Measurements from ENCODE around the gene PI4KB.
"Not testable (repeated sequence)": the region's sequence is repeated elsewhere in the genome, so short reads cannot be mapped to it uniquely, and the experiment has no call there.

The PI4KB gene

GRCh38 chr1:151281225-151281968 lies 45.8 kb downstream of the PI4KB start:
- peak; percentile 96 for DNase-seq (ENCODE audit: low read depth, low spot score)

- DNase-seq (ENCODE audit: low read depth, low spot score): no peak
These were observed 50.0 kb downstream of the PI4KB start for GRCh38 chr1:151277249-151277648.

GRCh38 chr1:151275341-151275740 lies 51.9 kb downstream of the PI4KB start:
- not testable (repeated sequence) for DNase-seq (ENCODE audit: low read depth, low spot score)

- DNase-seq (ENCODE audit: low read depth, low spot score): no peak
These were observed 53.2 kb downstream of the PI4KB start for GRCh38 chr1:151273924-151274466.

GRCh38 chr1:151267760-151268159 lies 59.5 kb downstream of the PI4KB start:
- DNase-seq (ENCODE audit: low read depth, low spot score): no peak

GRCh38 chr1:151266821-151267220 lies 60.4 kb downstream of the PI4KB start:
- DNase-seq (ENCODE audit: low read depth, low spot score): no peak

GRCh38 chr1:151266315-151266714 lies 60.9 kb downstream of the PI4KB start:
- no peak for DNase-seq (ENCODE audit: low read depth, low spot score)

GRCh38 chr1:151265446-151266236 lies 61.6 kb downstream of the PI4KB start:
- DNase-seq (ENCODE audit: low read depth, low spot score): no peak

GRCh38 chr1:151259351-151259750 lies 67.9 kb downstream of the PI4KB start:
- DNase-seq (ENCODE audit: low read depth, low spot score): no peak

- no peak for DNase-seq (ENCODE audit: low read depth, low spot score)
These were observed 71.8 kb downstream of the PI4KB start for GRCh38 chr1:151255381-151255780.

GRCh38 chr1:151254217-151255213 lies 72.7 kb downstream of the PI4KB start, which contains the start of gene PSMD4:
PSMD4 (plus strand) TSS chr1:151254734; CDS start chr1:151254783, 49 bp downstream.
- peak; percentile 90 for DNase-seq (ENCODE audit: low read depth, low spot score)

GRCh38 chr1:151251656-151252470 lies 75.4 kb downstream of the PI4KB start:
- peak; percentile 22 for DNase-seq (ENCODE audit: low read depth, low spot score)

GRCh38 chr1:151246786-151247185 lies 80.4 kb downstream of the PI4KB start:
- no peak for DNase-seq (ENCODE audit: low read depth, low spot score)

GRCh38 chr1:151243683-151244216 lies 83.5 kb downstream of the PI4KB start:
- no peak for DNase-seq (ENCODE audit: low read depth, low spot score)

GRCh38 chr1:151242442-151242841 lies 84.8 kb downstream of the PI4KB start:
- DNase-seq (ENCODE audit: low read depth, low spot score): no peak

Measured in brain pericyte (primary cell).